ENCODE data around the gene BBOX1.

GRCh38 chr11:27100534-27100933, 59.9 kb downstream of the BBOX1 start:
- TF ChIP-seq CTCF (IDR thresholded peaks at IDR 0.05): no peak
- no peak for TF ChIP-seq POLR2A (IDR thresholded peaks at IDR 0.05)
- no peak for TF ChIP-seq EP300 (IDR thresholded peaks at IDR 0.05)

All from tibial nerve (tissue), 4 donors.